ENCODE measurements around the gene PLEKHJ1.
A peak's percentile ranks its signal among the peaks of the same experiment; 100 is the strongest.

Gene PLEKHJ1

GRCh38 chr19:2234996-2235380, 1.1 kb downstream of the PLEKHJ1 start:
- no peak for DNase-seq (ENCODE audit: low read depth)

- DNase-seq (ENCODE audit: low read depth), result no peak
Observed at GRCh38 chr19:2233601-2234280, 2.4 kb downstream of the PLEKHJ1 start.

DNA sequence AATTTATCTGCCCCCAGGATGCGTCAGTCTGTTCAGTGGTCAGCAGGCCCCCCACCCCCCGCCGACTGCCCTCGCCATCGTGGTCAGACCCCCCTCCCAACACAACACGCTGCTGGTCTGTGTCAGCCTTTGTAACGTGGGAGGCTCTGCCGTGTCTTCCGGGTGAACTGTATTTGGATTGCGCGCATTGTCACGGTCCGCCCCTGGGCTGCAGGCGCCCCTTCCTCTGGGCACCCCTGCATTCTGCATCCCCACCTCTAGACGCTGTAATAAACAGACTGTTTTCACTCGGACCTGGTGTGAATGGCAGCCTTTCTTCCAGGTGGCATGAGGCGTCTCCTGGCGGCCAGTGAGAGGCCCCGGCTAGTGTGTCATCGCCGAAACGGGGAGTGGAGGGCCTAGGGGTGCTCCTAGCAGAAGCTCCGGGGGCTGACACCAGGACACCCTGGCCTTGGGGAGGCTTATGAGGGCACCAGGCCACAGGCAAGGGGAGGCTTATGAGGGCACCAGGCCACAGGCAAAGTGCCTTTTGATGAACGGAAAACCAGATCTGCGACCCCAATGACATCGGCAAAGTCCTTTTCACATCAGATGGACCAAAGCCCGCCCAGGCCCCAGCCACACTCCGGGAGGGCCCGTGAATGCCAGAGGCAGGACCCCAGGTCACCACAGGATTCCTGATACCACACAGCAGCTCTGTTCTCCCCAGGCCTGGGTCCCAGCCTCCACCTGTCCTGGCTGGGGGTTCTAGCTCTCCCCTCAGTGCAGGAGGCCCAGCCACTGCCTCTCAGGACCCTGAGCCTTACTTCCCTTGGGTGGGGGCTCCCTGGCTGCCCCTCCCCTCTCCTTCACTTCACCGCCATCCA, 3.6 kb downstream of the PLEKHJ1 start:
- DNase-seq (ENCODE audit: low read depth), result no peak

DNA sequence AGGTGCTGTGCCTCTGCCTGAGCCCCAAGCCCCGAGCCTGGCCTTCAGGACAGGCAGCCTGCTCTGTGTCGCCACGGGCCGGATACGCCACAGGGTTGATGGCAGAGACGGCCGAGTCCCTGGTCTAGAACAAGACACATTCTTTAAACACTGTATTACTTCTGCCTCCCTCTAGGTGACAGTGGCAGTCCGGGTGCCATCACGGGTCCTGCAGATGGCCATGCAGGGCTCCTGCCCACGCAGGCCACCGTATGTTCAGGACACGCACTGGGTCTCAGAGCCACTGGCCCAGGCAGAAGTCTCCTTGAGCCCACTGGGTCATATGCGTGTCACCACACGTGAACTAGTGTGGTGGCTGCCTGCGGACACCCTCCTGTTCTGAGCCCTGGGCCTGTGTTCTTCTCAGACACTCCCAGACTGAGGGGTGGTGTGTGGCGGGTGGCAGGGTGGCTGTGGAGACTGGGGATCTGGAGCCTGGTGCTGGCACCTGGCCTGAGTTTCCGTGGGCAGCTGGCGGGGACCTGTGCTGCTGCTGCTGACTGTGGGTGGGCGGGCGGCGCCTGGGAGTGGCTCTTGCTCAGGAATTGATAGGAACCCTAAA, 4.4 kb downstream of the PLEKHJ1 start:
- no peak for DNase-seq (ENCODE audit: low read depth)

DNA sequence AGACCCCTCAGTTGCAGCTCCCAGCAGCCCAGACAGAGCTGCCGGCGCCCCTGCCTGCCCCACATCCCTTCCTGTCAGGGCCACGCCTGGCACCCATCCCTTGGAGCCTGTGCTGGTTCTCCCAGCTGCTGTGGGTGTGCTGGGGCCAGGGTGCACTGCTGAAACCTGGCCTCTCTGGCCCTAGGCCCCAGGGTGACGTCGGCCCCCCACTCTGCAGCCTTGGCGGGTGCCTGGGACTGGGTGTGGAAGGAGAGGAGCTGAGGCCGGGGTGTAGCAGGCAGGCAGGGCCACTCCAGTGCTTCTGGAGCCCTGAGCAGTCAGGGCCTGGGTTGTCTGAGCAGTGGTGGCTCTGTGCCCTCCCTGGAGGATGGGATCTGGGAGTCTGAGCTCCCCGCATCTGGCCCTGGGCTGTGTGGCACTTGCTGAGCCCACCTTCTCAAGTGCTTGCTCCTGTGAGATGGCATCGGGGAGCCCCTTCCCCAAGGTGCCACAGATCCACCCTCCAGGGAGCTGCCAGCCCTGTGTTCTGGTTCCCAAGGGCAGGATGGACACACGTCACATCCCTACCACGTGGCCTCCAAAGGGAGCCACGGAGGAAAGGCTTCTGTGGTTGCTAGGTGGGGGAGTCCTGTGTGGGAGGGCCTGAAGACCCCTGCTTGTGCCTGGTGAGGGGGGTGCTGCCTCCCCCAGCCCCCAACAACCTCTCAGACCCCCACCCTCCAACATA, 5.2 kb downstream of the PLEKHJ1 start:
- no peak for DNase-seq (ENCODE audit: low read depth)

DNA sequence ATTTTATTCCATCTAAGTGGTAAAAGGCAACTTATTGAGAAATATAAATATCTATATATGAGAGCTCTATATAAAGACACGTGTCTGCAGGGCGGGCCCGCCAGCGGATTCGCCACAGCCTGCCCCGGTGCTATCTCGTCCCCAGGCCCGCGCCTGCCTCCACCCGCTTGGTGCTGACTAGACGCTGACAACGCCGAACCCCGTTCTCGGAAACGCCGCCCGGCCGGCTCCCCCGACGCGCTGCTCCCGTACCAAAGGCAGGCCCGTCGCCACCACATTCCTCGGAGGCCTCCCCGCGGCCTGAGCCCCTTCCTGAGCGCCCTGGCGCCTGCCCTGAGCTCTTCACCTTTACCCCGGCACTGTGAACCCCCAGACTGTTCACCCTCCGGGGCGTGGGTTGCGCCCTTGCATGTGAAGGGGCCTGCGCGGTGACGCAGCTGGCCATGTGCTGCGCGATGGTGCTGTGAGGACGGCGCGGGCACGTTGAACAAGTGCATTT, 6.0 kb downstream of the PLEKHJ1 start:
- no peak for DNase-seq (ENCODE audit: low read depth)

DNA sequence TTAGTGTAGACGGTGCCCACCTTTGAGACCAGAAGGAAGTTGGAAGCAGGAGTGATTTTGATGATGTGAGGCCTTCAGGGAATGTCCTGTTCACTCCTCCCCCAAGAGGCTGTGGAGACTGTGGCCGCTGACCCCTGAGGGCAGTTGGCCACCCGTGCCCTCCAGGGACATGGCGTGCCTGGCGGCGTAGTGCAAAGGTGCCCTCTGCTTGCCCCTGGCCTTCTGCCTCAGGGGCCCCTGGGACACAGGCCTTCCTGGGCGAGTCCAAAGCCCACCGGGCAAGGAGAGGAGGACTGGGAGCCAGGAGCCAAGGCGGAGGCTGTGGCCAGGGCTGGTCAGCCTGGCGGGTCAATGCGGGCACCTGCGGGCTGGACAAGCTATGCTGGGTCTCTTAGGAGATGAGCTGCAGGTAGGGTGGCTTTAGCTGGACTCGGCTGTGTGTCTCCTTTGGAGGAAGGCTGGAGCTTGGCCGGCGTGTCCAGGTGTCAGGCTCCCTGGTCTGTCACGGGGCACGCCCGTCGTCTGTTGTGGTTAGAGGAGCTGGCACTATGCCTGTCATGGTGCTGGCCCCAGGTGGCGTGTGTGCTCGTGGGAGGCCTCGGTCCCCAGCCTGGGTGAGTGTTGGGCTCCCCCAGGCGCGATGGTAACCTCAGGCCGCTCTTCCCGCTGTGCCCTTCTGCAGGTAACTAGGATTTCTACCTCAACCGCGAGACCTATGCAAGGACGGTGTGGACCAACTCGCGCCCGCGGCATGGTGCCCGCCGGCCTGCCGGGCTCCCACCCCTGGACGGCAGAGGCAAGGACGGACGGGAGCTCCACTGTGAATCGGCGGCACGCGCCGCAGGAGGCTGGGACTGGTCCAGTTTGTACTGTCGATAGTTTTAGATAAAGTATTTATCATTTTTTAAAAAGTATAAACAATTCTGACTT, 6.8 kb downstream of the PLEKHJ1 start:
- DNase-seq (ENCODE audit: low read depth), result no peak

GRCh38 chr19:2228157-2229030, 7.7 kb downstream of the PLEKHJ1 start:
- DNase-seq (ENCODE audit: low read depth), result no peak

DNA sequence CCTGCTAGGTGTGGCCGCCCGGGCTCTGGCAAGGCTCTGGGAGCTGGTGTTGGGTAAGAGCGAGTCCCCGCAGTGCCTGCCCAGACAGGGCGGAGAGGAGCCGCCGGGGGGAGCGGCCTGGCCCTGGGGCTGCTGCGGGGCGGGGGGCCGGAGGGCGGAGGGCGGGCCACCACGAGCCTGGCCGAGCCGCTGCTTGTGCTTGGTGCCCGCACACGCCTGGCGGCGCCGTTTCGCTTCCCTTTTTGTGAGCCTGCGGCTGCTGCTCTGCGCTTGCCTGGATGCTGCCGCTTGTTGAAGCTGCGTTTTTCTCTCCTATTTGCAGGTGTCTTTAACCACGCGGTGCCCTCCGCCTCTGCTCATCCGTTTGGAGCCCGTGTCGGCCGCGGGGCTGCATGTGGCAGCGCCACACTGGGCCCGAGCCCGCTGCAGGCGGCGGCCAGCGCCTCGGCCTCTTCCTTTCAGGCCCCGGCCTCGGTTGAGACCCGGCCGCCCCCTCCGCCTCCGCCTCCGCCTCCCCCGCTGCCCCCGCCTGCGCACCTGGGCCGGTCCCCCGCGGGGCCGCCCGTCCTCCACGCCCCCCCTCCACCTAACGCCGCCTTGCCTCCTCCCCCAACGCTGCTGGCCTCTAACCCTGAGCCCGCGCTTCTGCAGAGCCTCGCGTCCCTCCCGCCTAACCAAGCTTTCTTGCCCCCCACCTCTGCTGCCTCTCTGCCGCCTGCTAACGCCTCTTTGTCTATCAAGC, 8.5 kb downstream of the PLEKHJ1 start:
- DNase-seq (ENCODE audit: low read depth), result no peak

DNA sequence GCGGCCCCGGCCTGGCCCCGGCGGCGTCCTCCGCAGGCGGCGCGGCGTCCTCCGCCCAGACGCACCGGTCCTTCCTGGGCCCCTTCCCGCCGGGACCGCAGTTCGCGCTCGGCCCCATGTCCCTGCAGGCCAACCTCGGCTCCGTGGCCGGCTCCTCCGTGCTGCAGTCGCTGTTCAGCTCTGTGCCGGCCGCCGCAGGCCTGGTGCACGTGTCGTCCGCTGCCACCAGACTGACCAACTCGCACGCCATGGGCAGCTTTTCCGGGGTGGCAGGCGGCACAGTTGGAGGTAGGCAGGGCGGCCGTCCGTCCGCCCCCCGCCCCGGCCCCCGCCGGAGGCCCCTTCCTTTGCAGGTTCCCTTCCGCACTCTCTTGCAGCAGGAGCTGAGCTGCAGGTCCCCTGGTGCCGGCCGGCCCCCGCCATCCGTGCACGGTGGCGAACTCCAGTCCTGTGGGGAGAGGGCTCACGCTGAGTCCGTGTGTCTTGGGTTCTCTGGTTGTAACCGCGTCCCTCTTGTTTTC, 9.2 kb downstream of the PLEKHJ1 start:
- no peak for DNase-seq (ENCODE audit: low read depth)

- DNase-seq (ENCODE audit: low read depth), result no peak
Observed at GRCh38 chr19:2226051-2226839, 9.9 kb downstream of the PLEKHJ1 start.

DNA sequence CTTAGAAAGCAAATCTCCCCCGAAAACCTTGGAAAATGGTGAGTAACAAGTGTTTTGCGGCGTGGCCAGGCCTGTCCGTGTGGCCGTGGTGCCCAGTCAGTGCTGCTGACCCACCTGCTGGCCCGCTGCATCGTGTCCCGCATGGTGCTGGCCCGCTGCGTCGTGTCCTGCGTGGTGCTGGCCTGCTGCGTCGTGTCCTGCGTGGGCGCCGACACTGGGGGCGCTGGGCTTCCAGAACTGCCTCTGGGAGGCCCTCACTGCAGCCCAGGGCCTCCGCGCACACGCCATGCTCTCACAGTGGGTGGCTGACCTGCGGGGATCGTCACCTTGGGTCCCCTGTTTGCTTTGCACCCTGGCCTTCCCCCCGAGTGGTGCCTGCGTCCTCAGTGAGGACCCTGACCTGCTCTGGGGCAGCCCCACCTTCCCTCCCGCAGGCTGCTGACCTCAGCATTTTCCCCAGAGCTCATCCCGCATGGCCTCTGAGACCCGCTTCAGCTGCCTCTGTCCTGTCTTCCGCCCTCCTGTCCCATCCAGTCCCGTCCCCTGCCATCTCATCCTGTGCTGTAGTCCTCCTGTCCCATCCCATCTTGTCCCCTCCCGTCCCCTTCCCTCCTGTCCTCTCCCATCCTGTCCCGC, 10.6 kb downstream of the PLEKHJ1 start:
- DNase-seq (ENCODE audit: low read depth), result no peak

- DNase-seq (ENCODE audit: low read depth), result no peak
Observed at GRCh38 chr19:2224754-2225349, 11.3 kb downstream of the PLEKHJ1 start.

GRCh38 chr19:2223959-2224358, 12.2 kb downstream of the PLEKHJ1 start:
- no peak for DNase-seq (ENCODE audit: low read depth)

GRCh38 chr19:2223391-2223790, 12.7 kb downstream of the PLEKHJ1 start:
- no peak for DNase-seq (ENCODE audit: low read depth)

DNA sequence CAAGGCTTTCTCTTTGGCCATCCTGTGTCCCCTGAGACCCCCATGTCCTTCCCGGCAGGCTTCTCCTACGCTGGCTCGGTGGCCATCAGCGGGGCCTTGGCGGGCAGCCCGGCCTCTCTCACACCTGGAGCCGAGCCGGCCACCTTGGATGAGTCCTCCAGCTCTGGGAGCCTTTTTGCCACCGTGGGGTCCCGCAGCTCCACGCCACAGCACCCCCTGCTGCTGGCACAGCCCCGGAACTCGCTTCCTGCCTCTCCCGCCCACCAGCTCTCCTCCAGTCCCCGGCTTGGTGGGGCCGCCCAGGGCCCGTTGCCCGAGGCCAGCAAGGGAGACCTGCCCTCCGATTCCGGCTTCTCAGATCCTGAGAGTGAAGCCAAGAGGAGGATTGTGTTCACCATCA, 14.2 kb downstream of the PLEKHJ1 start:
- DNase-seq (ENCODE audit: low read depth), result no peak

- DNase-seq (ENCODE audit: low read depth), result peak; percentile 54
Observed at GRCh38 chr19:2221250-2221831, 14.8 kb downstream of the PLEKHJ1 start.
